GM23248 (cell line): ENCODE results near the gene PCDHA11.

Experiments used
- EZH2 ChIP-seq: fragments of 200-600 bp; sonication (generic); IDR thresholded peaks from 2 replicates; pipeline ENCODE4 v1.6.1; 2018; ENCODE audit warnings: antibody characterized with exemption, mild to moderate bottlenecking; ENCODE audit not compliant: insufficient read depth, poor library complexity, severe bottlenecking
- EZH2phosphoT487 ChIP-seq: fragments of 200-600 bp; sonication (generic); IDR thresholded peaks from 2 replicates; pipeline ENCODE4 v1.6.1; 2018; ENCODE audit warnings: antibody characterized with exemption, moderate library complexity, mild to moderate bottlenecking, low read depth; ENCODE audit not compliant: insufficient read depth

GRCh38 chr5:140842798-140843733 is 25.7 kb upstream of the PCDHA11 start:
- TF ChIP-seq EZH2, result no peak
- TF ChIP-seq EZH2phosphoT487, result no peak
